D721Med (cell line): ENCODE results near the gene MEAK7.

Source experiments
- DNase-seq: peaks from one replicate; pipeline ENCODE4 v3.0.0; 2011; ENCODE audit warnings: low spot score; ENCODE audit not compliant: insufficient read length
- FAIRE-seq: peaks from 2 replicates; lab custom pipeline; 2011; peaks lifted over from hg19 to GRCh38; lab: Jason Lieb, UNC
- TF ChIP-seq, protein P1 (sequence below): IDR thresholded peaks from 2 replicates; pipeline ENCODE4 v1.5.1; 2012; ENCODE audit warnings: mild to moderate bottlenecking, control low read depth; ENCODE audit not compliant: insufficient read depth; ENCODE audit errors: missing control alignments

Gene MEAK7

DNA sequence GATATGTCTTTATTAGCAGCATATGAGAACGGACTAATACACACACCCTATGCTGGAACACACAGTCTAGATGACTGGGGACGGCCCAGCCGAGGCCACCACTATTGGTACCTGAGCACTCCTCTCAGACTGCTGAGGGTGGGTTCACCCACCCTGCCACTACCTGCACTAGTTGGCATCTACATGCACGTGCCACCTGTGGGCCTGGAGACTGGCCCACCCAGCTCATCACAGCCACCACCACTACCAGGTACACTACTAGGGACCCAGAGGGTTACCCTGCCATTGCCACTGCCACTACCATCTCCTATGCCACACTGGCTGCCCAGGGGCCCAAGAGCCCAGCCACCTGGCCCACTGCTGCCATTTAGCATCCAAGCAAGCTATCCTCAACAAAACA lies 32.5 kb downstream of the MEAK7 start:
- TF ChIP-seq, protein P1, sequence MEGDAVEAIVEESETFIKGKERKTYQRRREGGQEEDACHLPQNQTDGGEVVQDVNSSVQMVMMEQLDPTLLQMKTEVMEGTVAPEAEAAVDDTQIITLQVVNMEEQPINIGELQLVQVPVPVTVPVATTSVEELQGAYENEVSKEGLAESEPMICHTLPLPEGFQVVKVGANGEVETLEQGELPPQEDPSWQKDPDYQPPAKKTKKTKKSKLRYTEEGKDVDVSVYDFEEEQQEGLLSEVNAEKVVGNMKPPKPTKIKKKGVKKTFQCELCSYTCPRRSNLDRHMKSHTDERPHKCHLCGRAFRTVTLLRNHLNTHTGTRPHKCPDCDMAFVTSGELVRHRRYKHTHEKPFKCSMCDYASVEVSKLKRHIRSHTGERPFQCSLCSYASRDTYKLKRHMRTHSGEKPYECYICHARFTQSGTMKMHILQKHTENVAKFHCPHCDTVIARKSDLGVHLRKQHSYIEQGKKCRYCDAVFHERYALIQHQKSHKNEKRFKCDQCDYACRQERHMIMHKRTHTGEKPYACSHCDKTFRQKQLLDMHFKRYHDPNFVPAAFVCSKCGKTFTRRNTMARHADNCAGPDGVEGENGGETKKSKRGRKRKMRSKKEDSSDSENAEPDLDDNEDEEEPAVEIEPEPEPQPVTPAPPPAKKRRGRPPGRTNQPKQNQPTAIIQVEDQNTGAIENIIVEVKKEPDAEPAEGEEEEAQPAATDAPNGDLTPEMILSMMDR, result no peak

GRCh38 chr16:84471316-84471715 lies 33.1 kb downstream of the MEAK7 start:
- DNase-seq (no peak), FAIRE-seq (no peak)
- TF ChIP-seq, protein P1, result no peak

More for the DNA sequence above, 32.5 kb downstream of the MEAK7 start:
- FAIRE-seq, result no peak
- DNase-seq, result no peak

DNA sequence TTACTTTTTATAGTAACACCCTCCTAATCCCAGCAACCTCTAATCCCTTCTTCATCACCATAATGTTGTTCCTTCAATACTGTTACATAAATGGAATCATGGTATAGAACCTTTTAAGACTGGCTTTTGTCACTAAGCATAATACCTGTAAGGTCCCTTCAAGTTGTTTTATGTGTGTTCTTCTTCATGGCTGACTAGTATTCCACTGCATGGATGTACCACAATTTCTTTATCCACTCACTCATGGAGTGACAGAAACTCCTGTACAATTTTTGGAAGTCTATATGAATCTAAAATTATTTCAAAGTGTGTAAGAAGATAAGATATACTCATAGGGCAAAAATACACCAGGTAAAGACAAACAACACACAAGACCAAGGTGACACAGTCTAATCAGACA lies 36.8 kb downstream of the MEAK7 start:
- FAIRE-seq (no peak), DNase-seq (no peak)
- TF ChIP-seq, protein P1, result no peak

- FAIRE-seq (no peak), DNase-seq (no peak)
- TF ChIP-seq, protein P1, result no peak
These were observed 37.2 kb downstream of the MEAK7 start for GRCh38 chr16:84467256-84467655.

- FAIRE-seq, result no peak
- TF ChIP-seq, protein P1, result no peak
- no peak for DNase-seq
These were observed 37.8 kb downstream of the MEAK7 start for GRCh38 chr16:84466692-84467091.

- no peak for DNase-seq
- TF ChIP-seq, protein P1, result no peak
- FAIRE-seq, result no peak
These were observed 39.3 kb downstream of the MEAK7 start for GRCh38 chr16:84465154-84465553.

DNA sequence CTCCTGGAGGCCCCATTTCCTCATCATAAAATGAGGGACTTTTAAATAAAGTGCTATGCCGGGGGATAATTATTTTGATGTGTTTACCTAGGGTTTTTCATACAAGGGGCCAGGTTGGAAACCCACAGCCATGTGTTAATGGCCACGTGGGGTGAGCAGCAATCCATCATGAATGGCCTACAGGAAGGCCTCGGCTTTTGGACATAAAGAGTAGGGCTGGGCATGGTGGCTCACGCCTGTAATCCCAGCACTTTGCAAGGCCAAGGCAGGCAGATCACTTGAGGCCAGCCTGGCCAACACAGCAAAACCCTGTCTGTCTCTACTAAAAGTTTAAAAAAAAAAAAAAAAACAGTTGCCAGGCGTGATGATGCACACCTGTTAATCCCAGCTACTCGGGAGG lies 40.3 kb downstream of the MEAK7 start:
- DNase-seq, result no peak
- FAIRE-seq, result no peak
- TF ChIP-seq, protein P1, result no peak
